HEK293T (cell line): ENCODE data around the gene SYCE1.
"Not testable (repeated sequence)": the region's sequence is repeated elsewhere in the genome, so short reads cannot be mapped to it uniquely, and the experiment has no call there.

Source experiments
- ARNT ChIP-seq: fragments of 450-650 bp; IDR thresholded peaks from 2 replicates; pipeline ENCODE4 v1.6.1; 2017; ENCODE audit warnings: mild to moderate bottlenecking
- BHLHE40 ChIP-seq: fragments of 450-650 bp; IDR thresholded peaks from 2 replicates; pipeline ENCODE4 v1.6.1; 2016; ENCODE audit warnings: mild to moderate bottlenecking, moderate library complexity, borderline replicate concordance
- ELF4 ChIP-seq: fragments of 450-650 bp; IDR thresholded peaks from 2 replicates; pipeline ENCODE4 v1.6.1; 2017; ENCODE audit warnings: antibody characterized with exemption
- FOXK2 ChIP-seq: fragments of 450-650 bp; IDR thresholded peaks from 2 replicates; pipeline ENCODE4 v1.6.1; 2016; ENCODE audit warnings: mild to moderate bottlenecking
- FOXM1 ChIP-seq: fragments of 450-650 bp; IDR thresholded peaks from 2 replicates; pipeline ENCODE4 v1.6.1; 2017; ENCODE audit warnings: mild to moderate bottlenecking, borderline replicate concordance
- L3MBTL2 ChIP-seq: fragments of 450-650 bp; conservative IDR thresholded peaks from 2 replicates; pipeline ENCODE4 v1.6.1; 2016; ENCODE audit warnings: mild to moderate bottlenecking
- LEF1 ChIP-seq: fragments of 450-650 bp; IDR thresholded peaks from 2 replicates; pipeline ENCODE4 v1.6.1; 2017; ENCODE audit warnings: mild to moderate bottlenecking, borderline replicate concordance
- NFRKB ChIP-seq: fragments of 450-650 bp; IDR thresholded peaks from 2 replicates; pipeline ENCODE4 v1.6.1; 2016; ENCODE audit warnings: mild to moderate bottlenecking, moderate library complexity
- PKNOX1 ChIP-seq: fragments of 450-650 bp; IDR thresholded peaks from 2 replicates; pipeline ENCODE4 v1.6.1; 2016
- SP1 ChIP-seq: fragments of 450-650 bp; IDR thresholded peaks from 2 replicates; pipeline ENCODE4 v1.6.1; 2017
- SUZ12 ChIP-seq: fragments of 450-650 bp; IDR thresholded peaks from 2 replicates; pipeline ENCODE4 v1.6.1; 2016; ENCODE audit warnings: mild to moderate bottlenecking
- TARDBP ChIP-seq: fragments of 450-650 bp; IDR thresholded peaks from 2 replicates; pipeline ENCODE4 v1.6.1; 2016

- TF ChIP-seq SUZ12, BHLHE40, ARNT, FOXM1, ELF4, TARDBP, NFRKB, SP1, PKNOX1, FOXK2, LEF1, L3MBTL2: not testable (repeated sequence)
Observed at GRCh38 chr10:133569801-133570200, 4.4 kb upstream of the SYCE1 start.
